Stromal cell of bone marrow (primary cell): Measurements from ENCODE around the gene FAM222B.
A peak's percentile ranks its signal among the peaks of the same experiment; 100 is the strongest.
"Not testable (repeated sequence)": the region's sequence is repeated elsewhere in the genome, so short reads cannot be mapped to it uniquely, and the experiment has no call there.

Experiments used
- DNase-seq: peaks from one replicate; pipeline ENCODE4 v3.0.0-alpha.2; 2012; ENCODE audit warnings: low read depth

The FAM222B gene

GRCh38 chr17:28726627-28727491 is 115.7 kb downstream of the FAM222B start:
- peak; percentile 84 for DNase-seq

- peak; percentile 21 for DNase-seq
These were observed 116.4 kb downstream of the FAM222B start, which contains the start of gene TLCD1 for GRCh38 chr17:28726226-28726626. TLCD1 (minus strand) TSS chr17:28726233; CDS start chr17:28726097, 136 bp downstream.

- peak; percentile 52 for DNase-seq
These were observed 116.8 kb downstream of the FAM222B start for GRCh38 chr17:28725660-28726225.

GRCh38 chr17:28725166-28725659 is 117.4 kb downstream of the FAM222B start:
- no peak for DNase-seq

- no peak for DNase-seq
These were observed 118.0 kb downstream of the FAM222B start for GRCh38 chr17:28724500-28725165.

- not testable (repeated sequence) for DNase-seq
These were observed 118.6 kb downstream of the FAM222B start for GRCh38 chr17:28723836-28724499.

GRCh38 chr17:28723159-28723835 is 119.3 kb downstream of the FAM222B start:
- no peak for DNase-seq

- DNase-seq = no peak
These were observed 120.0 kb downstream of the FAM222B start for GRCh38 chr17:28722417-28723158.

GRCh38 chr17:28720997-28721329 is 121.6 kb downstream of the FAM222B start:
- not testable (repeated sequence) for DNase-seq

- no peak for DNase-seq
These were observed 122.2 kb downstream of the FAM222B start for GRCh38 chr17:28720247-28720996.

- DNase-seq = no peak
These were observed 123.6 kb downstream of the FAM222B start for GRCh38 chr17:28719021-28719433.

GRCh38 chr17:28718333-28719020 is 124.1 kb downstream of the FAM222B start:
- DNase-seq = no peak

- peak; percentile 68 for DNase-seq
These were observed 124.8 kb downstream of the FAM222B start, which contains the start of gene RAB34 for GRCh38 chr17:28717578-28718332. RAB34 (minus strand) TSS chr17:28717868; CDS start chr17:28717266, 602 bp downstream.

GRCh38 chr17:28716740-28717577 is 125.6 kb downstream of the FAM222B start:
- DNase-seq = no peak

GRCh38 chr17:28715217-28715616 is 127.4 kb downstream of the FAM222B start:
- no peak for DNase-seq

- DNase-seq = no peak
These were observed 128.3 kb downstream of the FAM222B start for GRCh38 chr17:28714281-28714680.

- no peak for DNase-seq
These were observed 129.7 kb downstream of the FAM222B start for GRCh38 chr17:28712705-28713415.
